Nucleus accumbens (tissue), 56 donors: ENCODE measurements around the gene TTF2.
"Not testable (repeated sequence)": the region's sequence is repeated elsewhere in the genome, so short reads cannot be mapped to it uniquely, and the experiment has no call there.

Source experiments
- DNase-seq, 56 donors: peaks; one replicate each; lab custom pipeline; 2025; lab: John Stamatoyannopoulos, UW

The TTF2 gene

DNA sequence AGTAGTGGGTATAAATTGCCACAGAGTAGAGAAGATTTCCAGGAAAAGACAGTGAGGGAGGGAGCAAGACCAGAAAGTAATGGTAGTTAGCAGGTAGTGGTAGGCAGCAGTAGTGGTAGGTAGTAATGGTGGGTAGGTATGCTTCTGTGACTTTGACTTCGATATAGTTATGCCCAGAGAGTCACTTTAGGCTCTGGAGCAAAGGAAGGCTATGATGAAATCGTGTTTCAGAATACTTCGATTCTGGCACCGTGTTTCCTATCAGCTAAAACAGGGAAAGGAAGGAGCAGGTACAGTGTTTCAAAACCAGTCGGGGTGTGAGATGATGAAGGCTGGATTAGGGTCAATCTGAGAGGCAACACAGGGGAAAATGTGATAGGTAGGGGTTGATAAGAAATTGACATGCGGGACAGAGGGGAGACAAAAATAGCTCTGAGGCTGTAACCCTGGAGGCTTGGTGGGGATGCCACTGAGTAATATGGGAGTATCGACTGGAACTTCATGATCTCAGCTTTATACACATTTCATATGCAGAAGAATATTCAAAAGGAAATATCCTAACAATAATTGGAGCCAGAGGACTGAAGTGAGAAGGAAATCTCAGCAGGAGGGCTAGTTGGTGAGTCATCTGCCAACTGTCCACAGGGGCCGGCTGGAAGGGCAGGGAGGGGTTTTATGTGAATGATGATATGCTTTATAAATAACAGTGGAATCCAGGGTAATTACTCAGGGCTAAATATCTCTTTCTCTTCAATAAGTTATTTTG, 86.6 kb downstream of the TTF2 start:
- DNase-seq: no peak

DNA sequence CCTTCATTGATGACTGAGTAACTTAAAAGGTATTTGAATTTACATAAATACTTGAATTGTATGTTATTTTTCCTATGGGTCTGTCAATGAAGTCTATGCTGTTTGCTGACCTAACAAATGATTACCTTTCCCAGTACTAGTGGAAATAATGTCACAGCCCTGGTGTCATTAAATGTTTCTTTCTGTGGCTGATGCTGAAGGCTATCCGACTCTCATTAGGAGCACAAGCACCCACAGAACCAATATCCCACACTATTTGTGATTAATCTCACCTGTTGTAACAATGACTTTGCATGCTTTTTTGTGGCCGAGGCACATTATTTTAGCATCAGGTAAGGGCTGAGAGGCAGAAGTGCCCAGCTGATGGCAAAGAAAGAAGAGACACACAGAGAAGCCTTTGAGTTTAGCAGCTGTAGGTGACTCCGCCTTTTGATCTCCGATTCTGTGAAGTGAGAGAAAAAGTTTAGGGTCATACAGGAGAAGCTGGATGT, 87.3 kb downstream of the TTF2 start:
- no peak for DNase-seq

DNA sequence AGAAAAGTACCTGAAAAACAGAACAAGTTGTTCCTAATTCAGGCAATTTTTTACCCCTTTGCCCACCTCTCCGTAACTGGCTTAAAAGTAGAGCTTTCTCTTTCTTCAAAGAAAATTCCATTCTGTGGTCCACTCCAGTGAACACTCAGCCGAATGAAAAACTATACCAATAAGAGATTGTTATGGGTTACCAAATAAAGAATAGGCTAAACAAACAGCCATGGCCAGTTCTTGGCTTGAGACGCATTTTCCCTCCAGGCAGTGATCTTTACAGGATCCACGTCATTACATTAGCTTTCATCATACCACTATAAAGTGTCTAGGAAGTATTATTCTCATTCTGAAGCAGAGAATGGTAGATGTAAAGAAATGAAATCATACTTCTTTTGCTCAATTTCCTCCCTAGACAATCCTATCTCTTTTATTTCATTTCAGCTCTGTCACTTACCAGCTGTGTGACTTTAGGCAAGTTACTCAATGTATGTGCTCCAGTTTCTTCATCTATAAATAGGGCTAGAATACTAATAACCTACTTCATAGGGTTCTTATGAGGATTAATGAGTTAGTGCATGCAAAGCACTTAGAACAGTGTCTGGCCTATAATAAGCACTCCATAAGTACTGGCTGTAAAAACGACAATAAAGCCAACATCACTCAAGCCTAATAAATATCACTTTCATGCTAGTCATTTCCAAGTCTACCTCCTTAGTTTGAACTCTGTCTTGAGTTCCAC, 87.9 kb downstream of the TTF2 start:
- no peak for DNase-seq

DNA sequence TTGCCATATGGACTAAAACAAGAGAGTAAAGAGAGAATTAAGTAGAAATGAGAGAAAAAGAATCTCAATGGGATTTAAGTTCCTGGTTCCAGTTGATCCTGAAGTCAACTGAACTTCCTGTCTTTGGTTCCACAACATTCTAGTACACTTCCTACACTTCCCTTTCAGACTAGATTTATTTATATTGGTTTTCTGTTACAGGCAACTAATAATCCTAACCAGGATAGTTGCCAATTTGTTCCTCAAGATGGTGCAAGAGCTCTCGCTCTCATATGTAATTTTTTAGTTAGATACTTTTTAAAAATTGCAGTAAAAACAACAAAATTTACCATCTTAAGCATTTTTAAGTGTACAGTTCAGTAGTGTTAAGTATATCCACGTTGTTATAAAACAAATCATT, 90.2 kb downstream of the TTF2 start:
- no peak for DNase-seq

DNA sequence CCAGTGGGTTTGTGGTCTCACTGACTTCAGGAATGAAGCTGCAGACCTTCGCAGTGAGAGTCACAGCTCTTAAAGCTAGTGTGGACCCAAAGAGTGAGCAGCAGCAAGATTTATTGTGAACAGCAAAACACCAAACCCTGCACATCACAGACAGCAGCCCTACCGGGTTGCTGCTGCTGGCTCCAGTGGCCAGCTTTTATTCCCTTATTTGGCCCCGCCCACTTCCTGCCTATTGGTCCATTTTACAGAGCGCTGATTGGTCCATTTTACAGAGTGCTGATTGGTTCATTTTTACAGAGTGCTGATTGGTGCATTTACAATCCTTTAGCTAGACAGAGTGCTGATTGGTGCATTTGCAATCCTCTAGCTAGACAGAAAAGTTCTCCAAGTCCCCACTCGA, 91.2 kb downstream of the TTF2 start:
- not testable (repeated sequence) for DNase-seq
